Measurements from ENCODE around the gene MYL5. TPM values are rescaled to one million over a fixed set of nuclear protein-coding genes. Genes with fewer than 3 reads are reported as not detected.

The MYL5 gene
- total RNA-seq, 4 donors from 2014 or later = 5.2 to 32.8 (median 12.9) TPM

GRCh38 chr4:671769-672168, 2.6 kb upstream of the MYL5 start:
- no peak for TF ChIP-seq CTCF (IDR thresholded peaks at IDR 0.05)
- no peak for TF ChIP-seq EP300 (IDR thresholded peaks at IDR 0.05)
- no peak for TF ChIP-seq POLR2A (IDR thresholded peaks at IDR 0.05)
- Histone ChIP-seq H3K4me3 (no peak overlapping the region), H3K9me3 (no peaks in the 10 kb centered on the region), H3K27me3 (no peaks in the 10 kb centered on the region), H3K36me3 (peaks cover 6 to 29% (median 11%) of the 10 kb centered on the region in 3 donors), H3K27ac (no peak overlapping the region), H3K4me1 (peaks cover 0 to 25% (median 16%) of the 10 kb centered on the region in 4 donors)
- DNase-seq (ENCODE audit: low spot score in 2 of 2) = no peak
- WGBS, 2 donors = 85 to 94% methylated on average over 3 of the region's 3 CpGs

GRCh38 chr4:673349-674091, 822 bp upstream of the MYL5 start:
- Histone ChIP-seq H3K4me1 (peaks cover 0 to 25% (median 16%) of the 10 kb centered on the region in 4 donors), H3K27ac (peak overlapping the region; percentile 76 to 98 (median 96)), H3K4me3 (peak overlapping the region; percentile 61 to 94 (median 82)), H3K9me3 (no peaks in the 10 kb centered on the region), H3K36me3 (peaks cover 6 to 29% (median 11%) of the 10 kb centered on the region in 3 donors), H3K27me3 (no peaks in the 10 kb centered on the region)
- peak; percentile 14 to 36 for DNase-seq (ENCODE audit: low spot score in 2 of 2)
- WGBS, 2 donors = 14 to 21% methylated on average over 23 to 34 of the region's 55 CpGs
- TF ChIP-seq POLR2A (IDR thresholded peaks at IDR 0.05) (no peak), EP300 (IDR thresholded peaks at IDR 0.05) (no peak), CTCF (IDR thresholded peaks at IDR 0.05) (no peak)

DNA sequence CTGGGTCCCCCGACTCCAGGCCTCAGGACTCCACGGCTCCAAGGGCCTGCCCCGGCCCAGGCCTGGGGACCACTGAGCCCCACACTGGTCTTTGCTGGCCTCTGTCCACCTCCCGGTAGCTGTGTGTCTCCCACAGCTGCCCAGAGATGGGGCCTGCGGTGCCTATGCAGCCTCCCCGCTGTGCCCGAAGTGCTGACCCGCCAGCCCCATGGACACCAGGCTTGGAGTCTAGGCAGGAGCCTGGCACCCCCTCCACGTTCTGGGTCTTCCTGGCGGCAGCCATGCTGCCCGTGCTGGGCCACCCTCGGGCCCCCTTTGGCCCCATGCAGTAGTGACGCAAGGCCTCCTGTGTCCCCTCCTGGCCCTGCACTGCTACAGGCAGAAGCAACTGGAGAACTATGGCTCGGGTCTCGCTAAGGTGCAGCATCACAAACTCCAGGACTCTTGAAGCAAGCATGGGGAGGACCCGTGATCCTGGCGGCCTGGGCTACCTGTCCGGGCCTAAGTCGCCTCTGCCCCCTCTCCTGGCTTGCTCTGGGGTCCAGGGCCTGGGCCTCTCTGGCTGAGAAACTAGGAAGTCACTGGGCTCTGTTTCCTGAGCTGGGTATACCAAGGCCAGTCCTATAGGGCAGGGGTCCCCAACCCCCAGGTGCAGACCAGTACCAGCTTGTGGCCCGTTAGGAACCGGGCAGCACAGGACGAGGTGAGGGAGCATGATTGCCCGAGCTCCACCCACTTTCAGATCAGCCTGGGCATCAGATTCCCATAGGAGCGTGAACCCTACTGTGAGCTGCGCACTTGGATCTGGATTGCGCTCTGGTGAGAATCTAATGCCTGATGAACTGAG, 917 bp downstream of the MYL5 start:
- no peaks in the 10 kb centered on the region for H3K27me3 ChIP-seq
- no peak for TF ChIP-seq CTCF (IDR thresholded peaks at IDR 0.05)
- no peak for TF ChIP-seq EP300 (IDR thresholded peaks at IDR 0.05)
- no peak for TF ChIP-seq POLR2A (IDR thresholded peaks at IDR 0.05)
- no peak for DNase-seq (ENCODE audit: low spot score in 2 of 2)
- H3K36me3 ChIP-seq = peaks cover 6 to 28% (median 11%) of the 10 kb centered on the region in 3 donors
- no peaks in the 10 kb centered on the region for H3K9me3 ChIP-seq
- peaks cover 0 to 27% (median 18%) of the 10 kb centered on the region in 4 donors for H3K4me1 ChIP-seq
- peak overlapping the region; percentile 95 to 98 (median 96) for H3K27ac ChIP-seq
- H3K4me3 ChIP-seq = peak overlapping the region; percentile 77 to 94 (median 82)
- 48 to 77% methylated on average over 14 to 22 of the region's 26 CpGs for WGBS, 2 donors

DNA sequence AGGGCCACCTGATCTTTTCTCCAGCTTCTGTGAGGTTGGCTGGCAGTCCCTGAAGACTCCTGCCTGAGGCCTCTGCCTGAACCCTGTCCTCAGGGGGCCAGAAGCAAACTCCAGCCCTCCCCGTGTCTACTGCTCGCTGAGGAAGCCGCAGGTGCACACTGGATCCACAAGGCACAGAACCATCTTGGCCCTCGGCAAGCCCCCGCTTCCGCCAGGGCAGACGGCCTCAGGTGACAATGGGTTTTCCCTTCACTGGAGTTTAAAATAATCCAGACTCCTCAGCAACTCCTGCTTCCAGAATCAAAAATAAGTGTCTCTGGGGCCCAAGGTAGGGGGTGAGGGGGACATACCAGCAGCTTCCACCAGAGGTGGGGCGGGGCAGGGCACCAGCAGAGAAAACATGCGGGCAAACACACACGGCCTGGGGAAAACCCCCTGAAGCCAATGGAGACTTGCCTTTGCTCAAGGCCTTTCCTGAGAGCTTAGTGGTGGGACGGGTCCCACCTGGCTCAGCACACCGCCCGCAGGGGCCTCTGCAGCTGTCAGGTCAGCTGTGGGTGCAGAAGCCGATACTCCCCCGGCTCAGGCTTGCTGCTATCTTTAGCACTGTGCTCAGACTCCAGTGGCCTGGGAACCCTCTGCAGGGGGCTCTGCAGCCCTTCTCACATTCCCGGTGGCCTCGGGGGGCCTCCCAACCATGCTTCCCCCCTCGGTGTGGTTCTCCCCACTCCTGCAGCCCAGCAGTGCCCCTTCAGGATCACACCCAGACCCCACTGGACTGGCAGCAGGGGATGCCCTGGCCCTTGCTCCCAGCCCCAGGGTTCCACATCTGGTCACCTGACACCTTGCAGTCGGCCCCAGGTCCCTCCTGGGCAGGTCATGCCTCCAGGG, 1.9 kb downstream of the MYL5 start:
- DNase-seq (ENCODE audit: low spot score in 2 of 2) = no peak
- TF ChIP-seq CTCF (IDR thresholded peaks at IDR 0.05) = no peak
- no peak for TF ChIP-seq EP300 (IDR thresholded peaks at IDR 0.05)
- TF ChIP-seq POLR2A (IDR thresholded peaks at IDR 0.05) = no peak
- peaks cover 0 to 37% (median 25%) of the 10 kb centered on the region in 4 donors for H3K4me1 ChIP-seq
- H3K27ac ChIP-seq = peak overlapping the region in 1 of 4 donors; percentile 96
- WGBS, 2 donors = 73 to 80% methylated on average over 8 to 19 of the region's 19 CpGs
- no peaks in the 10 kb centered on the region for H3K9me3 ChIP-seq
- H3K36me3 ChIP-seq = peaks cover 4 to 18% (median 11%) of the 10 kb centered on the region in 3 donors
- H3K4me3 ChIP-seq = no peak overlapping the region
- no peaks in the 10 kb centered on the region for H3K27me3 ChIP-seq

Data from tibial nerve (tissue), 4 donors.